ENCODE measurements around the gene LRRC4.
A peak's percentile ranks its signal among the peaks of the same experiment; 100 is the strongest.

Gene LRRC4

GRCh38 chr7:128021366-128021765 lies 9.9 kb downstream of the LRRC4 start:
- no peak for DNase-seq (ENCODE audit: low read depth in 2 of 2)
- H3K4me3 ChIP-seq (replicated peaks in 1 of 2; ENCODE audit: low read depth in 2 of 2, low read length in 2 of 2) = no peak overlapping the region
- TF ChIP-seq CTCF (IDR thresholded peaks at IDR 0.05; ENCODE audit: low read depth, low read length) = no peak

- no peak overlapping the region for H3K4me3 ChIP-seq (replicated peaks in 1 of 2; ENCODE audit: low read depth in 2 of 2, low read length in 2 of 2)
- no peak for DNase-seq (ENCODE audit: low read depth in 2 of 2)
- peak; percentile 31 for TF ChIP-seq CTCF (IDR thresholded peaks at IDR 0.05; ENCODE audit: low read depth, low read length)
These were observed 11.1 kb downstream of the LRRC4 start for GRCh38 chr7:128020159-128020558.

- DNase-seq (ENCODE audit: low read depth in 2 of 2) = no peak
- no peak overlapping the region for H3K4me3 ChIP-seq (replicated peaks in 1 of 2; ENCODE audit: low read depth in 2 of 2, low read length in 2 of 2)
- TF ChIP-seq CTCF (IDR thresholded peaks at IDR 0.05; ENCODE audit: low read depth, low read length) = no peak
These were observed 11.9 kb downstream of the LRRC4 start for GRCh38 chr7:128019288-128019687.

GRCh38 chr7:128017862-128018845 lies 13.1 kb downstream of the LRRC4 start:
- H3K4me3 ChIP-seq (replicated peaks in 1 of 2; ENCODE audit: low read depth in 2 of 2, low read length in 2 of 2) = no peak overlapping the region
- no peak for TF ChIP-seq CTCF (IDR thresholded peaks at IDR 0.05; ENCODE audit: low read depth, low read length)
- peak in 1 of 2 donors; percentile 64 for DNase-seq (ENCODE audit: low read depth in 2 of 2)

GRCh38 chr7:128017460-128017859 lies 13.8 kb downstream of the LRRC4 start:
- H3K4me3 ChIP-seq (replicated peaks in 1 of 2; ENCODE audit: low read depth in 2 of 2, low read length in 2 of 2) = no peak overlapping the region
- no peak for DNase-seq (ENCODE audit: low read depth in 2 of 2)
- TF ChIP-seq CTCF (IDR thresholded peaks at IDR 0.05; ENCODE audit: low read depth, low read length) = no peak

GRCh38 chr7:128014811-128015210 lies 16.4 kb downstream of the LRRC4 start:
- TF ChIP-seq CTCF (IDR thresholded peaks at IDR 0.05; ENCODE audit: low read depth, low read length) = no peak
- no peak overlapping the region for H3K4me3 ChIP-seq (replicated peaks in 1 of 2; ENCODE audit: low read depth in 2 of 2, low read length in 2 of 2)
- DNase-seq (ENCODE audit: low read depth in 2 of 2) = no peak
